AG10803 (cell line): ENCODE data around the gene SMCR8.
"Not testable (repeated sequence)": the region's sequence is repeated elsewhere in the genome, so short reads cannot be mapped to it uniquely, and the experiment has no call there.

Experiments used
- DNase-seq: peaks from one replicate; pipeline ENCODE4 v3.0.0; 2010; ENCODE audit warnings: low read depth
- H3K4me3 ChIP-seq: 2 replicates; pipeline ENCODE4 v1.5.1; 2011; ENCODE audit warnings: mild to moderate bottlenecking, low read length, control low read depth
- CTCF ChIP-seq: conservative IDR thresholded peaks from 2 replicates; pipeline ENCODE4 v1.5.1; 2011; ENCODE audit warnings: mild to moderate bottlenecking, low read length, control low read depth, inconsistent platforms

The SMCR8 gene

GRCh38 chr17:18328643-18329204, 13.6 kb downstream of the SMCR8 start:
- H3K4me3 ChIP-seq = no peak overlapping the region
- TF ChIP-seq CTCF = no peak
- no peak for DNase-seq

DNA sequence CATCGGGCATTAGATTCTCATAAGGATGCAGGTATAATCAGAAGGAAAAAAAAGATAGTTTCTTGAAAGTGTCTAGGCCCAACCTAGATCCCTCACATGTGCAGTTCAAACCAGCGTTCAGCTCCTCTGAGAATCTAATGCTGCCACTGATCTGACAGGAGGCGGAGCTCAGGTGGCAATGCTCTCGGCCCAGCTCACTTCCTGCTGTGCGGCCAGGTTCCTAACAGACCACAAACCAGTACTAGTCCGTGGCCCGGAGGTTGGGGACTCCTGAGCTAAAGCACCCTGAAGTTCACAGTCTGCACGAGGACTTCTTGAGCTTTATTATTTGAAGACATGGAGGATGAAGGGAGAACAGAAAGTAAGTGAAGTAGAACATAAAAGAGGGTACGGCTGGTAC, 16.8 kb downstream of the SMCR8 start:
- DNase-seq = no peak
- no peak overlapping the region for H3K4me3 ChIP-seq
- TF ChIP-seq CTCF = no peak

- no peak for TF ChIP-seq CTCF
- peak; percentile 31 for DNase-seq
These were observed 17.9 kb downstream of the SMCR8 start for GRCh38 chr17:18332909-18333489.

DNA sequence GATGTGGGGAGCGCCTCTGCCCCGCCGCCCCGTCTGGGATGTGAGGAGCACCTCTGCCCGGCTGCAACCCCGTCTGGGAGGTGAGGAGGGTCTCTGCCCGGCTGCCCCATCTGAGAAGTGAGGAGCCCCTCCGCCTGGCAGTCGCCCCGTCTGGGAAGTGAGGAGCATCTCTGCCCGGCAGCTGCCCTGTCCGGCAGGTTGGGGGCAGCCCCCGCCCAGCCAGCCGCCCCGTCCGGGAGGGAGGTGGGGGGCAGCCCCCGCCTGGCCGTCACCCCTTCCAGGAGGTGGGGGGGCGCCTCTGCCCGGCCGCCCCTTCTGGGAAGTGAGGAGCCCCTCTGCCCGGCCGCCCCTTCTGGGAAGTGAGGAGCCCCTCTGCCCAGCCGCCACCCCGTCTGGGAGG, 23.1 kb downstream of the SMCR8 start:
- DNase-seq, H3K4me3 ChIP-seq: not testable (repeated sequence)

More at GRCh38 chr17:18332909-18333489, 17.9 kb downstream of the SMCR8 start:
- no peak overlapping the region for H3K4me3 ChIP-seq

GRCh38 chr17:18339933-18340332, 24.8 kb downstream of the SMCR8 start:
- no peak for DNase-seq
- no peak overlapping the region for H3K4me3 ChIP-seq
- TF ChIP-seq CTCF = no peak

GRCh38 chr17:18344021-18344420, 28.9 kb downstream of the SMCR8 start:
- no peak for DNase-seq
- no peak for TF ChIP-seq CTCF
- no peak overlapping the region for H3K4me3 ChIP-seq

- no peak overlapping the region for H3K4me3 ChIP-seq
These were observed 38.4 kb downstream of the SMCR8 start for GRCh38 chr17:18353541-18353940.

More at GRCh38 chr17:18353541-18353940, 38.4 kb downstream of the SMCR8 start:
- no peak for DNase-seq
- no peak for TF ChIP-seq CTCF
